GM12878 (cell line): Measurements from ENCODE around the gene CSAG1. TPM values are rescaled to one million over a fixed set of nuclear protein-coding genes. Genes with fewer than 3 reads are reported as not detected.

Source experiments
- ATAC-seq: fragments of 200-7000 bp; cut with Tn5 transposase; 3 replicates; pipeline ENCODE4 v1.9.1; 2020; ENCODE audit warnings: mild to moderate bottlenecking, moderate library complexity
- BruUV-seq: library from RNA; stranded (reverse); fragments of 400-500 nt; replicated peaks from 2 replicates; lab custom pipeline; 2021; lab: Mats Ljungman, UMichigan
- CTCF ChIA-PET: fragments of 300-600 bp; sonication (Branson Sonifier 250); formaldehyde crosslinking; extraction: SDS; loops from one replicate; lab custom pipeline; 2021; ENCODE audit warnings: inconsistent platforms; lab: Yijun Ruan, JAX
- POLR2A ChIA-PET: fragments of 350-600 bp; formaldehyde crosslinking; extraction: SDS; loops from one replicate; lab custom pipeline; 2021; ENCODE audit warnings: inconsistent platforms; lab: Charles Lee
- RAD21 ChIA-PET: fragments of 300-600 bp; sonication (Branson Sonifier 250); formaldehyde crosslinking; loops from one replicate; lab custom pipeline; 2023; ENCODE audit warnings: antibody characterized with exemption; ENCODE audit not compliant: unreplicated experiment; lab: Charles Lee
- SMC1A ChIA-PET: fragments of 300-600 bp; sonication (Branson Sonifier 250); formaldehyde crosslinking; loops from one replicate; lab custom pipeline; 2023; ENCODE audit not compliant: unreplicated experiment, uncharacterized antibody; lab: Charles Lee
- DNase-seq: peaks from one replicate; pipeline ENCODE4 v3.0.0-alpha.2; 2011; ENCODE audit warnings: low read depth, low spot score
- FAIRE-seq: peaks from 3 replicates; lab custom pipeline; 2011; peaks lifted over from hg19 to GRCh38; lab: Jason Lieb, UNC
- H2AFZ ChIP-seq: 2 replicates; pipeline ENCODE4 v1.6.0; 2011; ENCODE audit warnings: low read depth, low read length, control low read depth; ENCODE audit not compliant: control insufficient read depth
- H3K27ac ChIP-seq: 2 replicates; pipeline ENCODE4 v1.5.1; 2011; ENCODE audit warnings: control low read depth; ENCODE audit not compliant: control insufficient read depth, insufficient read depth
- H3K27me3 ChIP-seq, 2 experiments: replicated peaks in 1 of 2; 2 replicates each; pipeline versions ENCODE4 v1.6.0 to v1.6.1; 2011; ENCODE audit warnings: low read length in 1 of 2; ENCODE audit not compliant: control insufficient read depth in 2 of 2, insufficient read depth in 2 of 2
- H3K36me3 ChIP-seq, 2 experiments: 2 replicates each; pipeline ENCODE4 v1.5.1; 2011; ENCODE audit warnings: low read length in 1 of 2; ENCODE audit not compliant: control insufficient read depth in 2 of 2, insufficient read depth in 2 of 2
- H3K4me1 ChIP-seq: 2 replicates; pipeline ENCODE4 v1.6.1; 2011; ENCODE audit warnings: mild to moderate bottlenecking, low read length, moderate library complexity, mixed read lengths; ENCODE audit not compliant: control insufficient read depth, insufficient read depth
- H3K4me2 ChIP-seq: 2 replicates; pipeline ENCODE4 v1.6.0; 2011; ENCODE audit warnings: control low read depth; ENCODE audit not compliant: control insufficient read depth, insufficient read depth
- H3K4me3 ChIP-seq: fragments of 200-600 bp; sonication (generic); 2 replicates; pipeline ENCODE4 v1.5.1; 2016
- H3K79me2 ChIP-seq: 2 replicates; pipeline ENCODE4 v1.6.0; 2011; ENCODE audit warnings: low read length; ENCODE audit not compliant: control insufficient read depth, insufficient read depth
- H3K9ac ChIP-seq: 2 replicates; pipeline ENCODE4 v1.8.0; 2011; ENCODE audit warnings: low read length, control low read depth, mixed read lengths; ENCODE audit not compliant: control insufficient read depth, insufficient read depth
- H3K9me3 ChIP-seq: replicated peaks from 3 replicates; pipeline ENCODE4 v1.5.1; 2011; ENCODE audit warnings: mild to moderate bottlenecking, low read length; ENCODE audit not compliant: control insufficient read depth, insufficient read depth
- H4K20me1 ChIP-seq: 2 replicates; pipeline ENCODE4 v1.6.0; 2011; ENCODE audit not compliant: control insufficient read depth, insufficient read depth
- BACH1 ChIP-seq: fragments of 450-650 bp; IDR thresholded peaks from 2 replicates; pipeline ENCODE4 v1.6.1; 2017; ENCODE audit warnings: mild to moderate bottlenecking, borderline replicate concordance
- BCL11A ChIP-seq: IDR thresholded peaks from 2 replicates; pipeline ENCODE4 v1.6.1; 2011; ENCODE audit warnings: low read depth, low read length
- BCLAF1 ChIP-seq: fragments of 450-650 bp; IDR thresholded peaks from 2 replicates; pipeline ENCODE4 v1.6.1; 2017; ENCODE audit warnings: antibody characterized with exemption, mild to moderate bottlenecking, moderate library complexity
- CBFB ChIP-seq: IDR thresholded peaks from 2 replicates; pipeline ENCODE4 v1.6.1; 2016; ENCODE audit warnings: antibody characterized with exemption, low read depth
- CBX3 ChIP-seq: fragments of 200-600 bp; sonication (generic); IDR thresholded peaks from 2 replicates; pipeline ENCODE4 v1.6.1; 2016; ENCODE audit warnings: low read depth, borderline replicate concordance
- CEBPB ChIP-seq, 2 experiments: fragments of 150-350 bp in 1 of 2; IDR thresholded peaks; 2 replicates each; pipeline ENCODE4 v1.6.1; 2012 to 2014; ENCODE audit warnings: low read depth in 2 of 2, low read length in 2 of 2, borderline replicate concordance in 1 of 2, inconsistent platforms in 1 of 2
- CREM ChIP-seq: IDR thresholded peaks from 2 replicates; pipeline ENCODE4 v1.6.1; 2014; ENCODE audit warnings: antibody characterized with exemption, low read depth
- ELK1 ChIP-seq: IDR thresholded peaks from 2 replicates; pipeline ENCODE4 v1.6.1; 2012; ENCODE audit warnings: low read depth, low read length, improper control_type of control experiment
- IRF4 ChIP-seq: IDR thresholded peaks from 2 replicates; pipeline ENCODE4 v1.6.1; 2011; ENCODE audit warnings: low read depth, low read length
- NFYB ChIP-seq: IDR thresholded peaks from 2 replicates; pipeline ENCODE4 v1.6.1; 2011; ENCODE audit warnings: low read depth, mild to moderate bottlenecking, low read length, improper control_type of control experiment, moderate library complexity; ENCODE audit not compliant: insufficient read depth
- PAX8 ChIP-seq: fragments of 450-650 bp; IDR thresholded peaks from 2 replicates; pipeline ENCODE4 v1.6.1; 2017; ENCODE audit warnings: mild to moderate bottlenecking, moderate library complexity
- PKNOX1 ChIP-seq: fragments of 450-650 bp; IDR thresholded peaks from 2 replicates; pipeline ENCODE4 v1.6.1; 2016; ENCODE audit warnings: mild to moderate bottlenecking
- POLR2AphosphoS2 ChIP-seq: IDR thresholded peaks from 2 replicates; pipeline ENCODE4 v1.6.1; 2011; ENCODE audit warnings: low read depth, mild to moderate bottlenecking, low read length, improper control_type of control experiment, moderate library complexity
- SMAD5 ChIP-seq: IDR thresholded peaks from 2 replicates; pipeline ENCODE4 v1.6.1; 2016; ENCODE audit warnings: antibody characterized with exemption, low read depth
- TBL1XR1 ChIP-seq: IDR thresholded peaks from 2 replicates; pipeline ENCODE4 v1.6.1; 2012; ENCODE audit warnings: low read depth, low read length, improper control_type of control experiment
- TCF3 ChIP-seq: IDR thresholded peaks from 2 replicates; pipeline ENCODE4 v1.6.1; 2012; ENCODE audit warnings: low read depth, mild to moderate bottlenecking, low read length, borderline replicate concordance; ENCODE audit not compliant: insufficient read depth
- ZBTB4 ChIP-seq: fragments of 450-650 bp; formaldehyde crosslinking; IDR thresholded peaks from 2 replicates; pipeline ENCODE4 v1.4.0; 2022; ENCODE audit warnings: mild to moderate bottlenecking, moderate library complexity
- ZNF622 ChIP-seq: fragments of 450-650 bp; IDR thresholded peaks from 2 replicates; pipeline ENCODE4 v1.6.1; 2017; ENCODE audit warnings: mild to moderate bottlenecking, inconsistent platforms
- WGBS: methylation state at CpG from one replicate; pipeline ENCODE4 v1.1.6; 2016; ENCODE audit warnings: low lambda C conversion rate; ENCODE audit not compliant: insufficient replicate concordance, insufficient coverage; ENCODE audit errors: missing lambda C conversion rate; 5-methylcytosine and 5-hydroxymethylcytosine counted together
- in situ Hi-C: fragments of 300-500 bp; cut with MboI; formaldehyde crosslinking; loops from 9 replicates; pipeline ENCODE4 v1.14.3; 2018; ENCODE audit warnings: mixed read lengths
- intact Hi-C: fragments of 100-400 bp; cut with micrococcal nuclease; formaldehyde crosslinking; loops from one replicate; pipeline ENCODE4 v1.14.2; 2022; ENCODE audit not compliant: unreplicated experiment
- polyA plus RNA-seq, 11 experiments: library from polyadenylated mRNA; depleted of rRNA in 4 of 11; unstranded in 6 of 11; stranded (reverse) in 5 of 11; fragments of >200 nt; fragmentation: Nextera tagmentation in 4 of 11; fragmentation: Illumina TruSeq in 1 of 11; extraction: Ambion mirVana in 4 of 11; extraction: Trizol in 1 of 11; gene quantifications; 1 replicate in 1 of 11; 2 replicates in 10 of 11; pipeline versions ENCODE4 v1.2.1 to v1.2.3, GENCODE V29; 2011 to 2016; ENCODE audit warnings: inconsistent platforms in 2 of 11, missing spikeins in 2 of 11, low read depth in 1 of 11
- total RNA-seq, 4 experiments: library from RNA; depleted of rRNA in 3 of 4; stranded (reverse); fragments of >200 nt in 3 of 4; fragmentation: Illumina TruSeq in 1 of 4; extraction: Trizol in 1 of 4; gene quantifications; 2 replicates each; pipeline versions ENCODE4 v1.2.1 to v1.2.3, GENCODE V29; 2013 to 2021

Gene CSAG1
- total and polyA plus RNA-seq, 10 of the 15 experiments (the other 5 are each of a cell fraction or from before 2014, with no cell fraction given), result 1.3 TPM; not detected in 9

- TF ChIP-seq BACH1 (no peak), CBX3 (no peak), IRF4 (no peak), CREM (no peak), ELK1 (no peak), CEBPB (IDR thresholded peaks at IDR 0.05; ENCODE audit: borderline replicate concordance in 1 of 2, low read depth in 2 of 2, low read length in 2 of 2) (no peak), TBL1XR1 (no peak), PAX8 (no peak), SMAD5 (no peak), POLR2AphosphoS2 (no peak), PKNOX1 (no peak), CBFB (no peak), ZBTB4 (CRISPR knock-in tag) (no peak), ZNF622 (no peak), NFYB (no peak), BCLAF1 (no peak), BCL11A (no peak), TCF3 (no peak)
- Histone ChIP-seq H3K27ac (no peak overlapping the region), H4K20me1 (no peaks in the 10 kb centered on the region), H3K9me3 (no peaks in the 10 kb centered on the region), H2AFZ (no peak overlapping the region), H3K9ac (no peak overlapping the region), H3K27me3 (no peaks in the 10 kb centered on the region), H3K79me2 (no peaks in the 10 kb centered on the region), H3K4me3 (no peak overlapping the region), H3K4me1 (no peaks in the 10 kb centered on the region), H3K4me2 (no peak overlapping the region), H3K36me3 (no peaks in the 10 kb centered on the region)
- DNase-seq, result no peak
- intact Hi-C loops (no loop called here), in situ Hi-C loops (no loop called here)
- 33% methylated on average over 5 of the region's 5 CpGs for WGBS
- ChIA-PET SMC1A (no interaction called here), RAD21 (no interaction called here), CTCF (no interaction called here), POLR2A (no interaction called here)
- no TSS peak for BruUV-seq
- FAIRE-seq, result no peak
- no peak for ATAC-seq
These were observed 5.0 kb upstream of the CSAG1 start for GRCh38 chrX:152738560-152738959.
